ENCODE measurements around the gene CEP55.

DNA sequence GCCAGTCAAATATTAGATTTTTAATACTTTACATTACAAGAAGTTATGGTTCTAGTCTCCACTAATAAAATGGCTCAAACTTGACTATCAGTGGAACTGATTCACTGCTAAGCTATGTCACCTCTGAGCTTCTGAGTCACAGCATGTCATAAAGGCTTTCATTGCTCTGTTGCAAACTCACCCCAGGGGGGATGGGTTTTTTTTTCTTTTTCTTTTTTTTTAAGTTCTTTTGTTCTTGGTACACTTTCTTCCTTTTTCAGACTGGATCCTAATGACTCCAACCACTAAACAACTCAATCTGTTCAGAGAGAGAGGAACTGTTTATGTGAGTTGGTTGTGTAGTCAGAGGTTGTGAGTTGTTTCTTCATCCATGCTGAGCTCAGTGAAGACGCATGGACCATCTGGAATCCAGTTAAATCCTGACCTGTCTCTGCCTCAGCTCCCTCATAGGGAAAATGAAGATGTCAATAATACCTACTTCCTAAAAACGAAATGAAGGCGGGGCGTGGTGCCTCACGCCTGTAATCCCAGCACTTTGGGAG, 25.2 kb upstream of the CEP55 start:
- TF ChIP-seq EZH2 (IDR thresholded peaks at IDR 0.05; ENCODE audit: insufficient read depth, poor library complexity, severe bottlenecking) (no peak), EZH2phosphoT487 (IDR thresholded peaks at IDR 0.05; ENCODE audit: insufficient read depth, low read depth) (no peak)
